Measurements from ENCODE around the gene PSMC3. TPM values are rescaled to one million over a fixed set of nuclear protein-coding genes. Genes with fewer than 3 reads are reported as not detected.

The PSMC3 gene
- total and polyA plus RNA-seq, 2 donors = 104 to 136 TPM

GRCh38 chr11:47447906-47448305, 21.7 kb upstream of the PSMC3 start:
- no peak overlapping the region for H3K4me3 ChIP-seq (ENCODE audit: low read length in 2 of 2)
- no peak overlapping the region for H3K27ac ChIP-seq (ENCODE audit: low read depth in 1 of 2, low read length in 1 of 2)
- no peaks in the 10 kb centered on the region for H3K9me3 ChIP-seq (ENCODE audit: control insufficient read depth in 2 of 2, insufficient read depth in 1 of 2, low read length in 1 of 2)
- 97% methylated on average over 12 of the region's 12 CpGs for WGBS
- no peaks in the 10 kb centered on the region for H3K27me3 ChIP-seq (ENCODE audit: control insufficient read depth in 2 of 2, insufficient read depth in 1 of 2, low read length in 1 of 2)
- no peaks in the 10 kb centered on the region for H3K36me3 ChIP-seq (ENCODE audit: control insufficient read depth in 2 of 2, insufficient read depth in 2 of 2, low read length in 1 of 2)
- no peak for DNase-seq (ENCODE audit: low read depth in 6 of 9, low spot score in 9 of 9)
- peaks cover 0 to 9% of the 10 kb centered on the region in 2 donors for H3K4me1 ChIP-seq (ENCODE audit: control insufficient read depth in 2 of 2, insufficient read depth in 2 of 2, low read length in 2 of 2)

- no peak for DNase-seq (ENCODE audit: low read depth in 6 of 9, low spot score in 9 of 9)
- Histone ChIP-seq H3K4me3 (ENCODE audit: low read length in 2 of 2) (no peak overlapping the region), H3K9me3 (ENCODE audit: control insufficient read depth in 2 of 2, insufficient read depth in 1 of 2, low read length in 1 of 2) (no peaks in the 10 kb centered on the region), H3K36me3 (ENCODE audit: control insufficient read depth in 2 of 2, insufficient read depth in 2 of 2, low read length in 1 of 2) (no peaks in the 10 kb centered on the region), H3K4me1 (ENCODE audit: control insufficient read depth in 2 of 2, insufficient read depth in 2 of 2, low read length in 2 of 2) (peaks cover 0 to 13% of the 10 kb centered on the region in 2 donors), H3K27ac (ENCODE audit: low read depth in 1 of 2, low read length in 1 of 2) (no peak overlapping the region), H3K27me3 (ENCODE audit: control insufficient read depth in 2 of 2, insufficient read depth in 1 of 2, low read length in 1 of 2) (no peaks in the 10 kb centered on the region)
- WGBS = 98% methylated on average over 9 of the region's 9 CpGs
Measured at GRCh38 chr11:47446833-47447232, 20.6 kb upstream of the PSMC3 start.

- no peak overlapping the region for H3K4me3 ChIP-seq (ENCODE audit: low read length in 2 of 2)
- no peak for DNase-seq (ENCODE audit: low read depth in 6 of 9, low spot score in 9 of 9)
- no peak overlapping the region for H3K27ac ChIP-seq (ENCODE audit: low read depth in 1 of 2, low read length in 1 of 2)
- no peaks in the 10 kb centered on the region for H3K27me3 ChIP-seq (ENCODE audit: control insufficient read depth in 2 of 2, insufficient read depth in 1 of 2, low read length in 1 of 2)
- H3K36me3 ChIP-seq (ENCODE audit: control insufficient read depth in 2 of 2, insufficient read depth in 2 of 2, low read length in 1 of 2) = no peaks in the 10 kb centered on the region
- no peaks in the 10 kb centered on the region for H3K9me3 ChIP-seq (ENCODE audit: control insufficient read depth in 2 of 2, insufficient read depth in 1 of 2, low read length in 1 of 2)
- 98% methylated on average over 4 of the region's 4 CpGs for WGBS
- H3K4me1 ChIP-seq (ENCODE audit: control insufficient read depth in 2 of 2, insufficient read depth in 2 of 2, low read length in 2 of 2) = peaks cover 0 to 13% of the 10 kb centered on the region in 2 donors
Measured at GRCh38 chr11:47445840-47446239, 19.6 kb upstream of the PSMC3 start.

- H3K4me3 ChIP-seq (ENCODE audit: low read length in 2 of 2) = no peak overlapping the region
- H3K27ac ChIP-seq (ENCODE audit: low read depth in 1 of 2, low read length in 1 of 2) = peak overlapping the region in 1 of 2 donors; percentile 65
- no peaks in the 10 kb centered on the region for H3K9me3 ChIP-seq (ENCODE audit: control insufficient read depth in 2 of 2, insufficient read depth in 1 of 2, low read length in 1 of 2)
- peak in 1 of 9 donors; percentile 16 for DNase-seq (ENCODE audit: low read depth in 6 of 9, low spot score in 9 of 9)
- H3K4me1 ChIP-seq (ENCODE audit: control insufficient read depth in 2 of 2, insufficient read depth in 2 of 2, low read length in 2 of 2) = peaks cover 0 to 13% of the 10 kb centered on the region in 2 donors
- WGBS = 92% methylated on average over 3 of the region's 3 CpGs
- H3K36me3 ChIP-seq (ENCODE audit: control insufficient read depth in 2 of 2, insufficient read depth in 2 of 2, low read length in 1 of 2) = no peaks in the 10 kb centered on the region
- H3K27me3 ChIP-seq (ENCODE audit: control insufficient read depth in 2 of 2, insufficient read depth in 1 of 2, low read length in 1 of 2) = no peaks in the 10 kb centered on the region
Measured at GRCh38 chr11:47443817-47444216, 17.6 kb upstream of the PSMC3 start.

GRCh38 chr11:47443028-47443700, 16.9 kb upstream of the PSMC3 start:
- 92% methylated on average over 12 of the region's 12 CpGs for WGBS
- peak in 3 of 9 donors; percentile 31 to 67 (median 48) for DNase-seq (ENCODE audit: low read depth in 6 of 9, low spot score in 9 of 9)
- no peaks in the 10 kb centered on the region for H3K36me3 ChIP-seq (ENCODE audit: control insufficient read depth in 2 of 2, insufficient read depth in 2 of 2, low read length in 1 of 2)
- peaks cover 0 to 13% of the 10 kb centered on the region in 2 donors for H3K4me1 ChIP-seq (ENCODE audit: control insufficient read depth in 2 of 2, insufficient read depth in 2 of 2, low read length in 2 of 2)
- H3K27ac ChIP-seq (ENCODE audit: low read depth in 1 of 2, low read length in 1 of 2) = peak overlapping the region in 1 of 2 donors; percentile 65
- no peak overlapping the region for H3K4me3 ChIP-seq (ENCODE audit: low read length in 2 of 2)
- H3K27me3 ChIP-seq (ENCODE audit: control insufficient read depth in 2 of 2, insufficient read depth in 1 of 2, low read length in 1 of 2) = no peaks in the 10 kb centered on the region
- no peaks in the 10 kb centered on the region for H3K9me3 ChIP-seq (ENCODE audit: control insufficient read depth in 2 of 2, insufficient read depth in 1 of 2, low read length in 1 of 2)

- Histone ChIP-seq H3K4me3 (ENCODE audit: low read length in 2 of 2) (no peak overlapping the region), H3K4me1 (ENCODE audit: control insufficient read depth in 2 of 2, insufficient read depth in 2 of 2, low read length in 2 of 2) (peaks cover 0 to 13% of the 10 kb centered on the region in 2 donors), H3K27me3 (ENCODE audit: control insufficient read depth in 2 of 2, insufficient read depth in 1 of 2, low read length in 1 of 2) (no peaks in the 10 kb centered on the region), H3K36me3 (ENCODE audit: control insufficient read depth in 2 of 2, insufficient read depth in 2 of 2, low read length in 1 of 2) (no peaks in the 10 kb centered on the region), H3K27ac (ENCODE audit: low read depth in 1 of 2, low read length in 1 of 2) (peak overlapping the region in 1 of 2 donors; percentile 65), H3K9me3 (ENCODE audit: control insufficient read depth in 2 of 2, insufficient read depth in 1 of 2, low read length in 1 of 2) (peaks cover 0 to 2% of the 10 kb centered on the region in 2 donors)
- DNase-seq (ENCODE audit: low read depth in 6 of 9, low spot score in 9 of 9) = no peak
- 97% methylated on average over 8 of the region's 8 CpGs for WGBS
Measured at GRCh38 chr11:47442514-47442913, 16.3 kb upstream of the PSMC3 start.

GRCh38 chr11:47441421-47441820, 15.2 kb upstream of the PSMC3 start:
- Histone ChIP-seq H3K9me3 (ENCODE audit: control insufficient read depth in 2 of 2, insufficient read depth in 1 of 2, low read length in 1 of 2) (peaks cover 0 to 8% of the 10 kb centered on the region in 2 donors), H3K36me3 (ENCODE audit: control insufficient read depth in 2 of 2, insufficient read depth in 2 of 2, low read length in 1 of 2) (no peaks in the 10 kb centered on the region), H3K27ac (ENCODE audit: low read depth in 1 of 2, low read length in 1 of 2) (no peak overlapping the region), H3K4me1 (ENCODE audit: control insufficient read depth in 2 of 2, insufficient read depth in 2 of 2, low read length in 2 of 2) (peaks cover 0 to 13% of the 10 kb centered on the region in 2 donors), H3K27me3 (ENCODE audit: control insufficient read depth in 2 of 2, insufficient read depth in 1 of 2, low read length in 1 of 2) (no peaks in the 10 kb centered on the region), H3K4me3 (ENCODE audit: low read length in 2 of 2) (no peak overlapping the region)
- no peak for DNase-seq (ENCODE audit: low read depth in 6 of 9, low spot score in 9 of 9)
- WGBS = 96% methylated on average over 12 of the region's 12 CpGs

GRCh38 chr11:47440054-47440476, 13.8 kb upstream of the PSMC3 start:
- H3K27me3 ChIP-seq (ENCODE audit: control insufficient read depth in 2 of 2, insufficient read depth in 1 of 2, low read length in 1 of 2) = no peaks in the 10 kb centered on the region
- peaks cover 0 to 8% of the 10 kb centered on the region in 2 donors for H3K9me3 ChIP-seq (ENCODE audit: control insufficient read depth in 2 of 2, insufficient read depth in 1 of 2, low read length in 1 of 2)
- no peak overlapping the region for H3K27ac ChIP-seq (ENCODE audit: low read depth in 1 of 2, low read length in 1 of 2)
- H3K36me3 ChIP-seq (ENCODE audit: control insufficient read depth in 2 of 2, insufficient read depth in 2 of 2, low read length in 1 of 2) = no peaks in the 10 kb centered on the region
- H3K4me3 ChIP-seq (ENCODE audit: low read length in 2 of 2) = no peak overlapping the region
- WGBS = 96% methylated on average over 2 of the region's 2 CpGs
- no peak for DNase-seq (ENCODE audit: low read depth in 6 of 9, low spot score in 9 of 9)
- peaks cover 0 to 13% of the 10 kb centered on the region in 2 donors for H3K4me1 ChIP-seq (ENCODE audit: control insufficient read depth in 2 of 2, insufficient read depth in 2 of 2, low read length in 2 of 2)

- H3K9me3 ChIP-seq (ENCODE audit: control insufficient read depth in 2 of 2, insufficient read depth in 1 of 2, low read length in 1 of 2) = peaks cover 0 to 8% of the 10 kb centered on the region in 2 donors
- H3K36me3 ChIP-seq (ENCODE audit: control insufficient read depth in 2 of 2, insufficient read depth in 2 of 2, low read length in 1 of 2) = no peaks in the 10 kb centered on the region
- H3K4me3 ChIP-seq (ENCODE audit: low read length in 2 of 2) = no peak overlapping the region
- 97% methylated on average over 18 of the region's 18 CpGs for WGBS
- H3K4me1 ChIP-seq (ENCODE audit: control insufficient read depth in 2 of 2, insufficient read depth in 2 of 2, low read length in 2 of 2) = peaks cover 0 to 13% of the 10 kb centered on the region in 2 donors
- H3K27ac ChIP-seq (ENCODE audit: low read depth in 1 of 2, low read length in 1 of 2) = no peak overlapping the region
- no peak for DNase-seq (ENCODE audit: low read depth in 6 of 9, low spot score in 9 of 9)
- H3K27me3 ChIP-seq (ENCODE audit: control insufficient read depth in 2 of 2, insufficient read depth in 1 of 2, low read length in 1 of 2) = no peaks in the 10 kb centered on the region
Measured at GRCh38 chr11:47438721-47439120, 12.5 kb upstream of the PSMC3 start.

Measured in thymus (tissue), 11 donors.